Metanephros (tissue), 1 donor: Measurements from ENCODE around the gene SESN2. TPM values are rescaled to one million over a fixed set of nuclear protein-coding genes. Genes with fewer than 3 reads are reported as not detected.

Source experiments
- total RNA-seq: library from RNA; depleted of rRNA; stranded (reverse); fragments of >200 nt; gene quantifications from one replicate; pipeline ENCODE4 v1.2.3, GENCODE V29; 2014

SESN2 gene
- 12.6 TPM for total RNA-seq

GRCh38 chr1:28259252-28259933 lies at the start of gene SESN2:
Gene SESN2 (plus strand): TSS chr1:28259518. CDS start chr1:28259848, 330 bp downstream.

GRCh38 chr1:28232558-28233263 lies 26.6 kb upstream of the SESN2 start, which contains the start of gene DNAJC8:
Gene DNAJC8 (minus strand): TSS chr1:28233029. CDS start chr1:28232998, 31 bp downstream.

GRCh38 chr1:28235755-28236655 lies 23.3 kb upstream of the SESN2 start, which contains the start of gene ATP5IF1:
Gene ATP5IF1 (plus strand): TSS chr1:28236124. CDS start chr1:28236184, 60 bp downstream.

Other genes with a start within 250 kb of the SESN2 start
- 49.4 TPM for gene EYA3, start 170.9 kb upstream of the SESN2 start, total RNA-seq
- 4.8 TPM for gene PTAFR, start 82.8 kb upstream of the SESN2 start, total RNA-seq
- gene DNAJC8, start 26.5 kb upstream of the SESN2 start, total RNA-seq, result 26.8 TPM
- 120 TPM for gene ATP5IF1, start 23.4 kb upstream of the SESN2 start, total RNA-seq
- gene MED18, start 69.5 kb downstream of the SESN2 start, total RNA-seq, result 15.9 TPM
- gene PHACTR4, start 110.2 kb downstream of the SESN2 start, total RNA-seq, result 21.0 TPM
- gene RCC1, start 246.5 kb downstream of the SESN2 start, total RNA-seq, result 22.9 TPM